NCI-H1417 (cell line): ENCODE measurements around the gene TMEM184A.

Source experiments
- DNase-seq, 3 experiments: peaks; one replicate each; lab custom pipeline; 2025; lab: John Stamatoyannopoulos, UW

Gene TMEM184A

GRCh38 chr7:1539882-1540775 is 15.9 kb downstream of the TMEM184A start:
- DNase-seq: no peak

GRCh38 chr7:1539181-1539881 is 16.7 kb downstream of the TMEM184A start:
- no peak for DNase-seq

GRCh38 chr7:1538544-1539180 is 17.3 kb downstream of the TMEM184A start:
- DNase-seq: peak in 2 of 3 experiments; percentile 47 to 76

DNA sequence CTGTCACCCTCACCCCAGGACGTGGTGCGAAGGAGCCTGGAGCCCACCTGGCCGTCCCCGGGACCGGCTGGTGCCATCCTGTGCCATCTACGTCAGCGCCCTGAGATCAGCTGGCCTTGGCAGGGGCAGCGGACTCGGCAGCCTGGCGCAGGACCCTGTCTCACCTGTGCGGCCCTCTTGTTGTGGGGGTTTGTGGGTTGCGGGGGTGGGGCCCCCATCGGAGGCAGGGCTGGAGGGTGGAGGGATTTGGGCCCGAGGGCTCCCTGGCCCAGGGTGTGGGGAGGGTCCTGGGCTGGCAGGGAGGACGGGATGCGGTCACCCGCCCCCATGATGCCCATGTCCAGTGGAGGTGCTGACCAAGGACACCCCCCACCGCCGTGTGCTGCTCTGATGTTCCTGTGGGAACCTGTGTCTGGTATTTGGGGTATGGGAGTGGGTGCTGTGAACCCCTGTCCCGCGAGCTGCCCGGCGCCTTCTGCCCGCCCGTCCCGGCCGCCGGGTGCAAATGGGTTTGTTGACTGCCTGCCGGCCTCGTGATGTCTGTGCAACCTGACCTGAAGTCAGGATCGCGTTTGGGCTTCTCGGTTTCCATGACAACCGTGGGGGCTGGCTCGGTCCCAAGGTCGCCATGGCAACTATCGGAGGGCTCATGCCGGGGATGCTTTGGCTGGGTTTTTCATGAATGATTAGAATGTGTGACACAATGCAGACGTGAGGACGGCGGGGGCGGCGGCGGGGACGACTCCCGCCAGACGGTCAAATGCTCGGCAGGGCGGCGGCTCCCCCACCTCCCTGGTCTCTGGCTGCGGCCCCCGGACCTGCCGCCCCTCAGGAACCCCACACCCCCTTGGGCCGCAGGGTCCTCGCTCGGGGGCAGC is 18.2 kb downstream of the TMEM184A start:
- DNase-seq: peak in 2 of 3 experiments; percentile 70 to 86

- DNase-seq: peak in 1 of 3 experiments; percentile 14
Measured at GRCh38 chr7:1536743-1537534, 19.1 kb downstream of the TMEM184A start.

DNA sequence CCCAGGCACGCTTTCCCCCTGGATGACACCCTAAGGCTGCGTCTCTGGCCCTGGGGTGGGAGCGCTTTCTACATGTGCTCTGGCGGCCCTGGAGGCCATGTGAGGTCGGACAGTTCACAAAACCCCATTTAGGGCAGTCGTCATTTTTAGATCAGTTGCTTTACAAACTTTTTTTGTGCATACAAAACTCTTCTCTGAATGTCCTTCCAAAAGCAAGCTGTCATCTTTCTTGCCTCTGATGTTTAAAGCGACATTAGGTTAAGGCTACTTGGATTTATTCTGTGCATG is 19.6 kb downstream of the TMEM184A start:
- DNase-seq: no peak

DNA sequence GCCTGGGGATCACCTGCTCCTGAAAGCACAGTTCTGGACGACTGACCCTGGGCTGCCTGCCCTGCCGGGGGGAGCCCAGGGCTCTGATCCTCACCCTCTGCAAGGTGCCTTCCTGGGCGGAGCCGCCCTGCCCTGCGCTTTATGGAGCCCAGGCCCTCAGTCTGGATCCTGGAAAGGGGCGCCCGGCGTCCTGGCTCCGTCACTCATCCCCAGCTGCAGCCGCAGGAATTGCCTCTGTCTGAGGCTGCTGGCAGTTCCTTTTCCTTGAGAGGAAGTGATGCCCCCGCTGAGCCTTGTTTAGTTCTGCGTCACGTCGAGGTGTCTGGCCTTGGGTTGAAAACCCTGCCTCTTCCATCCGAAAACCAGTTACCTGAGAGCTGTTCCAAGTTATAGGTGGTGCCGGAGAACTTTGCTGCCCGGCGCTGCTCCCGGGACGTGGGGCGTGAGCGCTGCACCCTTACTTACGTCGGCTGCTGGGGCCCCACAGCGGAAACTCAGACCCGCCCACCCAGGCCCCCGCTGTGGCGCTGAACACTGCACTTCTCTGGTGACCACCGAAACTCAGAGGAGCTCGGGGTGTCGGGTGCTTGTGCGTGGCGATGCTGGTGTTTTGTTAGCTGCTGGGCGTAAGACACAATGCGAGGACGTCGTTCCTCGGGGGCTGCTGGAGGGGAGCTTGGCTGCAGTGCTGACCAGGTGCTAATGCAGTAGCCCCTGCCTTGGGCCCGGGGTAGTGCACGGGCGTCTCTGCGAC is 20.1 kb downstream of the TMEM184A start:
- DNase-seq: no peak

DNA sequence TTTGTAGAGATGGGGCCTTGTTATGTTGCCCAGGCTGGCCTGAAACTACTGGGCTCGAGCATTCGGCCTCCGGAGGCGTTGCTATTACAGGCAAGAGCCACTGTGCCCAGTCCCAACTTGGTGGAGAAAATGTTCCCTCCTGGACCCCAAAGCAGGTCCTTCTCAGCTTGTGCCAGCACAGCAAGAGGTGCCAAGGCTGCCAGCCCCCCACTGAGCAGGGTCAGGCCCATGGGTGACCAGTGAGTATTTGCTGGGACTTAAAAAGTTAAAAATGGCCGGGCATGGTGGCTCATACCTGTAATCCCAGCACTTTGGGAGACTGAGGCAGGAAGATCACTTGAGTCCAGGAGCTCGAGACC is 20.9 kb downstream of the TMEM184A start:
- DNase-seq: no peak

GRCh38 chr7:1534330-1535099 is 21.5 kb downstream of the TMEM184A start:
- DNase-seq: no peak

- no peak for DNase-seq
Measured at GRCh38 chr7:1533547-1534329, 22.3 kb downstream of the TMEM184A start.

GRCh38 chr7:1533255-1533546 is 22.8 kb downstream of the TMEM184A start:
- no peak for DNase-seq

DNA sequence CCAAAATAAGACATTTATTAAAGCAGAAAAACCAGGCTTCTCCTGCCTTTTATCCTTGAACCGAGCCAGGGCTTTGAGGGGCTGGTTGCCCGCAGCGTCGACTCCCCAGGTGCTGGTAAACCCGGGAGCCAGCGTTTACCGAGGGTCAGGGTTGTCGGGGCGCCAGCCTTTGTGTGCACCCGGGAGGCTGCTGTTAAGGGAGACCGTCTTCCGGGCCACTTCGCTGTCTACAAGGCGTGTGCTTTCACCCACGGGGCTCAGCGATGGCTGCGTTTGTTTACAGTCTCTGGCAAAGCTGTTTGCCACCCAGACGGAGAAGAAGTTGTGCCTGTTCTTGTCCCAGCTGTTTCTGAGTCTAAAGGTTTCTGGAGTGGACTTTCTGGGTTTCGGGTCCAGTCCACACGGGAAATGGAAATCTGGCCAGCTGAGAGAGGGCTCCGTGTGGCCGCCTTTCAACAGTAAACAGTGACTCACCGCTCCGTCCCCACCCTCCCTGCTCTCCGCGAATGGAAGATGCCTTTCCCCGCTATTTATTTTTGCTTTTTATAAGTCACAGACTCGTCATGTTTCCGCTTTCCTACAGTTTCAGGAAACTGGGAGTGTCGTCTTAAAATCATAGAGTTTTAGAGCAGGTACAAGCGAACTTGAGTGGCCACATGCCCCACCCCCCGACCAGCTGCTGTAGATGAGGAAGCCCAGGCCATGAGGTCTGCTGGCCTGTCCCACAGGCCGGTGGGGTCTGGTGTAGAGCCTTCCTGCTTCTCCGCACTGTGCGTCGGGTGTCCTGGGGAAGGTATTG is 23.4 kb downstream of the TMEM184A start:
- peak in 2 of 3 experiments; percentile 59 to 63 for DNase-seq

- DNase-seq: peak in 1 of 3 experiments; percentile 48
Measured at GRCh38 chr7:1531979-1532455, 24.0 kb downstream of the TMEM184A start.

DNA sequence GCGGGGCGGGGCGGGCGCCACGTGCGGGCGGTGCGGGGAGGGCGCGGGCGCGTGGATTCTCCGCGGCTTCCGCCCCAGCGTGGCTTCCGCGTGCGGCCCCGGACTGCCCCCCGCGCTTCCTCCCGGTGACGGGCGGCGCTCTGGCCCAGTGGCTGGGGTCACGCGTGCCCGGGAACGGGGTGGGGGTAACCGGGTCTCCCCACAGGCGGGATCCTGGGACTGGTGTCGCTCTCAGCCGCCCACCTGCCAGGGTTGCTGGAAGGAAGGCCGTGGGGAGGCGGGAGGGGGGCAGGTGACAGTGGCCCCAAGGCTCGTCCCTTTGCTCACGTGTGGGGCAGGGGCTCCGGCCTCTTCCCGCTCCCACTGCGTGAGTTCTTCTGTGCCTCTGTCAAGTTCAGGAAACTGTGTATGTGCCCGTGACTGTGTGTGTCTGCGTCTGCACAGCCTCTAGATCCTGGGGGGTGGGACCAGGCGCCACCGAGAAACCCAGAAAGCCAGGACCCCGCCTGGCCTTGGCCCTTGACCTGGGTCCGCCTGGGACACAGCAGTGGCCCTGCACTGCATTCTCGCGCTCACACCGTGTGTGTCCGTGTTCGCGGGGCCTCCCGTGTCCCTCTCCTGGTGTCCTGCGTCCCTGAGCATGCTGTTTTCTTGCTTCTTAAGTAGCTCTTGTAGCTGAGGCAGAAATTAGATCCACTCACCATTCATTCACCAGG is 24.6 kb downstream of the TMEM184A start:
- DNase-seq: peak; percentile 15 to 54 (median 34)

DNA sequence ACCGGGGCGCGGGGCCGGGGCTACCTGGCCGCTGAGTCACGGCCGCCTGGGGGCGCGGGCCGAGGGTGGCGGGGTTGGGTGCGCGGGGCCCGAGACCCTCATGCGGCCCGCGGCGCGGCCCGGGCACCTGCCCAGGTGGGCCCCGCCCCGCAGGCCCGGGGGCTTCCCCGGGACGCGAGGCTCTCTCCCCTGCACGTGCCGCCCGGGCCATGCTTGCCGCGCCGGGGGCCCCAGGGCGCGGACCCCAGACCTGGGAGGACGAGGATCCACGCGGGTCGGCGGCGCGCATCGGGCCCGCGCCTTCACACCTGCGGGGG is 25.1 kb downstream of the TMEM184A start:
- DNase-seq: peak in 2 of 3 experiments; percentile 42 to 56

DNA sequence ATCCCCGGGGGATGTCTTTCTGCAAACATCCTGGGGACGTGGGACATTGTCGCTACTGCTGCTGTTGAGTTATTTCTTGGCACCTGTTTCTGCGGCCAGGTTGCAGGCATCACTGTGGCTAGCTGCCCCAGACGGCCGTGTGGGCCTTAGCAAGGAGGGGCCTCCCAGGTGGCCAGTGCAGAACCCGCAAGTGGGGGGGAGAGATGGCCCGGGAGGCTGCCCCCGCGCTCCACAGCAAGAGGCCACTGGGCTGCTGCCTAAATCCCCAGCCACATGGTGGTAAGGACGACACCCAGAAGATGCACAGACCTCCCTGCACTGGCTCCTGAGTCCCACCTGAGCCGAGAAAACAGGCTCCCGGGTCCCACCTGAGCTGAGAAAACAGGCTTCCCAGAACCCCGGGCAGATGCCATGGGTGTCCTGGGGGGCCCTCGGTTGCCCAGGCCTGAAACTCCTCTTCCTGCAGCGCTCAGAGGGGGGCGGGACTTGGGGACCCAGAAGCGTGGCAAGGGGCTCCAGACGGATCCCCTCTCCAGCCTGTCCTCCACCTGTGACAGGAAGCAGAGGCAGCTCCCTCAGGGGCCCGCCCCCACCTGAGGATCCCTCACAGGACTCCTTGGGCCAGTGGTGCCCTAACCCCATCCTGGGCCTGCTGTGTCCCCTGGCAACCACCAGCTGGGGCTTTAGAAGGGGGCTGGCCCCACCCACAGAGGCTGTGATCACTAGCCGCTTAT is 26.5 kb downstream of the TMEM184A start:
- DNase-seq: no peak

- no peak for DNase-seq
Measured at GRCh38 chr7:1526271-1526754, 29.7 kb downstream of the TMEM184A start.
